LoVo (cell line): Measurements from ENCODE around the gene FOXC1.

Experiments
- DNase-seq: peaks from one replicate; pipeline ENCODE4 v3.0.0-alpha.2; 2016; ENCODE audit warnings: low spot score

Gene FOXC1

GRCh38 chr6:1584996-1585668 is 24.6 kb upstream of the FOXC1 start:
- DNase-seq, result no peak

- DNase-seq, result no peak
Observed at GRCh38 chr6:1585669-1586049, 24.1 kb upstream of the FOXC1 start.

GRCh38 chr6:1586256-1586655 is 23.5 kb upstream of the FOXC1 start:
- no peak for DNase-seq

GRCh38 chr6:1586861-1587450 is 22.8 kb upstream of the FOXC1 start:
- no peak for DNase-seq

GRCh38 chr6:1587546-1587945 is 22.2 kb upstream of the FOXC1 start:
- no peak for DNase-seq

GRCh38 chr6:1587977-1588376 is 21.7 kb upstream of the FOXC1 start:
- no peak for DNase-seq

GRCh38 chr6:1589208-1589607 is 20.5 kb upstream of the FOXC1 start:
- peak; percentile 37 for DNase-seq

GRCh38 chr6:1590580-1590979 is 19.1 kb upstream of the FOXC1 start:
- no peak for DNase-seq

- DNase-seq, result no peak
Observed at GRCh38 chr6:1591243-1591642, 18.5 kb upstream of the FOXC1 start.

- DNase-seq, result no peak
Observed at GRCh38 chr6:1591926-1592325, 17.8 kb upstream of the FOXC1 start.

GRCh38 chr6:1592852-1593251 is 16.9 kb upstream of the FOXC1 start:
- DNase-seq, result no peak

- no peak for DNase-seq
Observed at GRCh38 chr6:1593286-1593957, 16.3 kb upstream of the FOXC1 start.

- no peak for DNase-seq
Observed at GRCh38 chr6:1593958-1594314, 15.8 kb upstream of the FOXC1 start.

- no peak for DNase-seq
Observed at GRCh38 chr6:1594445-1595200, 15.1 kb upstream of the FOXC1 start.

- no peak for DNase-seq
Observed at GRCh38 chr6:1595271-1596087, 14.2 kb upstream of the FOXC1 start.

- DNase-seq, result peak; percentile 72
Observed at GRCh38 chr6:1596088-1596852, 13.4 kb upstream of the FOXC1 start.

- DNase-seq, result no peak
Observed at GRCh38 chr6:1597121-1597744, 12.5 kb upstream of the FOXC1 start.

- DNase-seq, result no peak
Observed at GRCh38 chr6:1597924-1598323, 11.8 kb upstream of the FOXC1 start.

- no peak for DNase-seq
Observed at GRCh38 chr6:1598433-1598832, 11.3 kb upstream of the FOXC1 start.

- no peak for DNase-seq
Observed at GRCh38 chr6:1598886-1599285, 10.8 kb upstream of the FOXC1 start.

GRCh38 chr6:1599469-1599868 is 10.2 kb upstream of the FOXC1 start:
- no peak for DNase-seq
